Pancreas (tissue), 10 donors: Measurements from ENCODE around the gene TLCD1. TPM values are rescaled to one million over a fixed set of nuclear protein-coding genes. Genes with fewer than 3 reads are reported as not detected.

Experiments
- ATAC-seq, 4 donors: fragments of 200-7000 bp; cut with Tn5 transposase; one replicate each; pipeline versions ENCODE4 v1.8.0 to v1.9.1; 2020; ENCODE audit warnings: mild to moderate bottlenecking in 4 of 4, moderate library complexity in 4 of 4
- DNase-seq, 6 donors: peaks; one replicate each; pipeline ENCODE4 v3.0.0-alpha.2; 2020
- FAIRE-seq: peaks from 2 replicates; lab custom pipeline; 2012; peaks lifted over from hg19 to GRCh38; lab: Jason Lieb, UNC
- H3K27ac ChIP-seq, 4 donors: fragments of 200-600 bp; sonication (generic); 1 replicate in 3 of 4; 2 replicates in 1 of 4; pipeline versions ENCODE4 v1.5.0 to v1.8.0; 2020
- H3K27me3 ChIP-seq, 4 donors: fragments of 200-600 bp; one replicate each; pipeline ENCODE4 v1.8.0; 2021
- H3K36me3 ChIP-seq, 3 donors: fragments of 200-600 bp; sonication (generic) in 1 of 3; one replicate each; pipeline versions ENCODE4 v1.5.0 to v1.8.0; 2020 to 2021
- H3K4me1 ChIP-seq, 3 donors: fragments of 200-600 bp; one replicate each; pipeline ENCODE4 v1.8.0; 2021
- H3K4me3 ChIP-seq, 4 donors: fragments of 200-600 bp; sonication (generic) in 2 of 4; one replicate each; pipeline versions ENCODE4 v1.5.0 to v1.8.0; 2020 to 2021
- H3K9me3 ChIP-seq, 4 donors: fragments of 200-600 bp; one replicate each; pipeline ENCODE4 v1.8.0; 2021
- WGBS, 2 donors: extraction: QIAGEN DNeasy Blood & Tissue Kit; methylation state at CpG; one replicate each; pipeline ENCODE4 v1.1.7; 2013; 5-methylcytosine and 5-hydroxymethylcytosine counted together
- intact Hi-C, 3 donors: fragments of 100-400 bp; cut with DNase I; formaldehyde crosslinking; loops; one replicate each; pipeline versions ENCODE4 v1.11.1 to v1.14.2; 2022
- polyA plus RNA-seq, 2 donors: library from polyadenylated mRNA; stranded (reverse); fragments of 200-250 nt; gene quantifications; one replicate each; pipeline ENCODE4 v1.2.3, GENCODE V29; 2013
- total RNA-seq, 6 donors: library from RNA; stranded (reverse); fragmentation: NEBNext Ultra II Directional in 4 of 6; extraction: Animal tissue kit (Norgen Biotek cat#: 25700) in 4 of 6; gene quantifications; one replicate each; pipeline versions ENCODE4 v1.2.1 to v1.2.4, GENCODE V29; 2021 to 2023
- TF ChIP-seq, protein P1 (sequence below), 4 donors: fragments of 200-600 bp; sonication (generic) in 3 of 4; IDR thresholded peaks; one replicate each; pipeline versions ENCODE4 v1.5.0 to v1.8.0; 2021; ENCODE audit warnings: antibody characterized with exemption in 4 of 4
- donor health status: healthy with polysubstance abuse.
- donor health status: DM: no; HTN: no; CAD: no; lungs with moderate emphysema.
- donor health status: DM: no; HTN: no; CAD: no.
- donor health status: control.
- donor health status: control.
- donor health status: Bipolar disorder and iron deficiency.
- donor health status: DM: yes; HTN: yes; CAD: no.
- donor health status: DM: no; HTN: no; CAD: no.
- donor health status: DM: no; HTN: no; CAD: no.
- donor health status: DM: yes; HTN: yes; CAD: no.

The TLCD1 gene
- total and polyA plus RNA-seq, 8 donors = 3.7 to 10.5 (median 5.3) TPM

DNA sequence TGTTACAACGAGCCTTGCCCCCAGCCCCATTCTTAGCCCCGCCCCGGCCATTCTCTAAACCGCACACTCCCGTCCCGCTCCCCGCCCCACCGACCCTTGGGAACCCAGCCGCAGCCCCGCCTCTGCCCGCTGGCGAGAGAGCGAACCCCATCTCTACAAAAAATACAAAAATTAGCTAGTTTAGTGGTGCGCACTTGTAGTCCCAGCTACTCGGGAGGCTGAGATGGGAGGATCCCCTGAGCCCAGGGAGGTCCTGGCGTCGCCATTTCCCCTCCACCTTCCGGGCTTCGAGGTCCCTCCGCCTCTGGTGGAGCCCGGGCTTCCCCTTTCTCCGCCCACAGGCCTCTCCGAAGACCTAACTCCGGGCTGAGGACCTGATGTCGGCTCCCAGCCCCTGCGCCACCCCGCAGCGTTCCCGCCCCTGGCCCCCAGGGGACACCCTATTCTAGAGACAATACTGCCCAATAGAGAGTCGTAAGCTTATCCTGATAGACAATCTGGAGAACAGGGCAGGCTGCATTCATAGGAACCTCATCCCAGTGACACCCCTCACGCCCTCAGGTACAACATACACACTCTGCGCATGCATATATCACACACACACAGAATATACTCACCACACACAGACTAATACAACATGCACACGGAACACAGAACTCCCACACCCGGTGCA lies 13.9 kb downstream of the TLCD1 start:
- TF ChIP-seq, protein P1, sequence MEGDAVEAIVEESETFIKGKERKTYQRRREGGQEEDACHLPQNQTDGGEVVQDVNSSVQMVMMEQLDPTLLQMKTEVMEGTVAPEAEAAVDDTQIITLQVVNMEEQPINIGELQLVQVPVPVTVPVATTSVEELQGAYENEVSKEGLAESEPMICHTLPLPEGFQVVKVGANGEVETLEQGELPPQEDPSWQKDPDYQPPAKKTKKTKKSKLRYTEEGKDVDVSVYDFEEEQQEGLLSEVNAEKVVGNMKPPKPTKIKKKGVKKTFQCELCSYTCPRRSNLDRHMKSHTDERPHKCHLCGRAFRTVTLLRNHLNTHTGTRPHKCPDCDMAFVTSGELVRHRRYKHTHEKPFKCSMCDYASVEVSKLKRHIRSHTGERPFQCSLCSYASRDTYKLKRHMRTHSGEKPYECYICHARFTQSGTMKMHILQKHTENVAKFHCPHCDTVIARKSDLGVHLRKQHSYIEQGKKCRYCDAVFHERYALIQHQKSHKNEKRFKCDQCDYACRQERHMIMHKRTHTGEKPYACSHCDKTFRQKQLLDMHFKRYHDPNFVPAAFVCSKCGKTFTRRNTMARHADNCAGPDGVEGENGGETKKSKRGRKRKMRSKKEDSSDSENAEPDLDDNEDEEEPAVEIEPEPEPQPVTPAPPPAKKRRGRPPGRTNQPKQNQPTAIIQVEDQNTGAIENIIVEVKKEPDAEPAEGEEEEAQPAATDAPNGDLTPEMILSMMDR (IDR thresholded peaks at IDR 0.05) = no peak
- Histone ChIP-seq H3K4me1 (peaks cover 3 to 6% (median 5%) of the 10 kb centered on the region in 3 donors), H3K27ac (peak overlapping the region in 2 of 4 donors; percentile 72 to 73), H3K9me3 (no peaks in the 10 kb centered on the region), H3K27me3 (no peaks in the 10 kb centered on the region), H3K4me3 (peak overlapping the region in 2 of 4 donors; percentile 39 to 67), H3K36me3 (no peaks in the 10 kb centered on the region)
- no peak for FAIRE-seq
- DNase-seq = peak in 4 of 6 donors; percentile 46 to 63 (median 52)
- peak in 1 of 4 donors; percentile 10 for ATAC-seq
- 56 to 57% methylated on average over 33 to 34 of the region's 34 CpGs for WGBS, 2 donors
- intact Hi-C loops = no loop called here

DNA sequence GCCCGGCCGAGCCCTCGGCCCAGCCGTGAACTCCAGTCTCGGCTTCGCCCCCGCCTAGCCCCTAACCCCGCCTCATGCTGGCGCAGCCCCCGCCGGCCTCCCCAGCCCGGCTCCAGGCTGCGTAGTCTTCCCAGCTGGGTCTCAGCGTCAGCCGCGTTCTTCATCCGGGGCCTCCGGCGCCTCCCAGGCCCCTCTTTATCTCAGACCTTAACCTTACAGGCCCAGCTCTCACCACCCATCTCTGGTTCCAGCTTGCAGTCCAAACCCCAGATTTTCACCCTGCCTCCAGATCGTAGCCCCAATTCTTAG lies 14.4 kb downstream of the TLCD1 start, which contains the start of gene PROCA1:
Gene PROCA1, minus strand, starts transcription at position 166 of the 309 bp plus-strand sequence. CDS start 228 bp downstream, outside the sequence.
- no peaks in the 10 kb centered on the region for H3K27me3 ChIP-seq
- TF ChIP-seq, protein P1 (IDR thresholded peaks at IDR 0.05) = no peak
- WGBS, 2 donors = 8 to 12% methylated on average over 20 of the region's 20 CpGs
- peak in 1 of 4 donors; percentile 4 for ATAC-seq
- intact Hi-C loops = no loop called here
- peak within 1 kb of the TSS; percentile 23 to 73 (median 59) for H3K27ac ChIP-seq
- no peak for FAIRE-seq
- peak in 1 of 6 donors; percentile 74 for DNase-seq
- peak within 1 kb of the TSS; percentile 32 to 67 (median 39) for H3K4me3 ChIP-seq
- peaks cover 3 to 6% (median 5%) of the 10 kb centered on the region in 3 donors for H3K4me1 ChIP-seq
- H3K9me3 ChIP-seq = no peaks in the 10 kb centered on the region
- H3K36me3 ChIP-seq = no peaks in the 10 kb centered on the region

DNA sequence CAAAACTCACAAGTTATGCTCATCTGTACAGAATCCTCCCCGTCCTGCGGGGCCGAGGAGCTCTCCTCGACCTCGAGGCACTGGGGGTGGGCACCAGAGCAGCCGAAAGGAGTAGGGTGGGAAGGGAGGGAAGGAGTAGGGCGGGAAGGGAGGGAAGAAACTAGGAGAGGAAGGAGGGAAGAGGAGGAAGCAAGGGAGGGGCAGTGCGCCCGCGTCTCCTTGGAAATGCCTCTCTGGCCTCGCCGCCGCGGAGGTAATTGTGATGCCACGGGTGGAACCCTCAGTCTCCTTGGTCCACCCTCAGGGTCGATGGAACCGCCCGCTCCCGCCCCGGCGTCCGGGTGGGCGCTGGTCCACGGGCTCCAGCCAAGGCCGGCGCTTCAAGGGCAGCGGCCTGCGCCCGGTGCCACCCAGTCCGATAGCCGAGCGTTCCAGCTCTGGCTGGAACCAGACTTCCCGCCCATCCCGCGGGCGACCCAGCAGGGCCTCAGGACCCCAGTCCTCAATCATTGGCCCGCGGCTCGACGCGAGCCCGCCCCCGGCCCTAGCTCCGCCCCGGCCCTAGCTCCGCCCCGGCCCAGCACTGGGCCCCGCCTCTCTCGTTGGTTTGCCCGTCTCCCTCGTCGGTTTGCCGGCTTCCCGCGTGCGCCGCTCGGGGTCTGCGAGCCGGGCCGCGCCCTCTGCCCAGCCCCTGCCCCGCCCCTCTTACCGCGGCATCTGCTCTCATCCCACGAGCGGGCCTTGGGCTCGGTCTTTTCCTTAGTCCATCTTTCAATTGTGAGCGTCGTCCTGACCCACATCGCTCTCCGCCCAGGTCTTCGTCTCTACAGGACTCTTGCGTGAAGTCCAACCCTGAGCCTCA lies 14.9 kb downstream of the TLCD1 start:
- TF ChIP-seq, protein P1 (IDR thresholded peaks at IDR 0.05) = no peak
- no peak for FAIRE-seq
- H3K27me3 ChIP-seq = no peaks in the 10 kb centered on the region
- H3K36me3 ChIP-seq = no peaks in the 10 kb centered on the region
- H3K4me1 ChIP-seq = peaks cover 3 to 6% (median 5%) of the 10 kb centered on the region in 3 donors
- 3 to 4% methylated on average over 70 to 74 of the region's 74 CpGs for WGBS, 2 donors
- H3K4me3 ChIP-seq = peak overlapping the region; percentile 32 to 67 (median 39)
- ATAC-seq = peak; percentile 90 to 96 (median 93)
- DNase-seq = peak; percentile 75 to 93 (median 84)
- intact Hi-C loops = no loop called here
- no peaks in the 10 kb centered on the region for H3K9me3 ChIP-seq
- peak overlapping the region; percentile 23 to 73 (median 59) for H3K27ac ChIP-seq

DNA sequence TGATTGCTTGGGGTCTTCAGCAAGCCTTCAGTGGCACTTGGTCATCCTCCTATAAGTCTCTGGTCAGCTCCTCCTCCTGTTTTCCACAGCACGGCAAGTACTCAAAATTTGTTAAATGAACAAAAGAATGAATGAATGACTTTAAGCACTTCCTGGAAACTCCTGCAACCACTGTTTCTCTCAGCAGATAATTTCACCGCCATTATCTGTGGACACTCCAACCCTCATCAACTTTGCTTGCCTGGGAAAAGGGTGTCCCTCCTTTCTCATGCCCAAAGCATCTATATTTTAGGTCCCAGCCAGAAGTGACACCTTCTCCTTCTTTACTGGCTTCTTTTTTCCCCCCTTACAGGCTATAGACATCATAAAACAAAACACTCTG lies 18.7 kb downstream of the TLCD1 start:
- TF ChIP-seq, protein P1 (IDR thresholded peaks at IDR 0.05) = no peak
- no peaks in the 10 kb centered on the region for H3K9me3 ChIP-seq
- intact Hi-C loops = no loop called here
- 64 to 81% methylated on average over 2 of the region's 2 CpGs for WGBS, 2 donors
- DNase-seq = no peak
- peaks cover 0 to 2% (median 0%) of the 10 kb centered on the region in 3 donors for H3K36me3 ChIP-seq
- no peaks in the 10 kb centered on the region for H3K27me3 ChIP-seq
- no peak overlapping the region for H3K4me3 ChIP-seq
- FAIRE-seq = no peak
- H3K27ac ChIP-seq = no peak overlapping the region
- H3K4me1 ChIP-seq = peaks cover 3 to 6% (median 5%) of the 10 kb centered on the region in 3 donors
- no peak for ATAC-seq
